OCI-LY3 (cell line): ENCODE results near the gene PUDP.

Experiments
- H2AFZ ChIP-seq: fragments of 200-600, 300-600 bp; shearing (Covaris generic); 2 replicates; pipeline ENCODE4 v1.6.0; 2014; ENCODE audit warnings: antibody characterized with exemption, low read depth, low read length
- H3K27ac ChIP-seq: fragments of 200-600, 300-600 bp; sonication (generic); 2 replicates; pipeline ENCODE4 v1.5.1; 2014; ENCODE audit warnings: mild to moderate bottlenecking, low read length, moderate library complexity, mixed read lengths
- H3K27me3 ChIP-seq: fragments of 200-600, 300-600 bp; sonication (generic); 2 replicates; pipeline ENCODE4 v1.6.1; 2014; ENCODE audit warnings: low read depth, low read length, mixed read lengths
- H3K36me3 ChIP-seq: fragments of 200-600, 300-600 bp; sonication (generic); replicated peaks from 2 replicates; pipeline ENCODE3; 2014; ENCODE audit warnings: low read depth, low read length, mixed read lengths
- H3K4me1 ChIP-seq: fragments of 300-600, 200-600 bp; sonication (generic); 2 replicates; pipeline ENCODE4 v1.6.1; 2014; ENCODE audit warnings: low read length, mixed read lengths
- H3K4me2 ChIP-seq: fragments of 200-600, 300-600 bp; sonication (generic); 2 replicates; pipeline ENCODE4 v1.6.1; 2014; ENCODE audit warnings: low read length, mixed read lengths
- H3K4me3 ChIP-seq: fragments of 300-600, 200-600 bp; sonication (generic); 2 replicates; pipeline ENCODE4 v1.5.1; 2014; ENCODE audit warnings: antibody characterized with exemption, mild to moderate bottlenecking, low read length, moderate library complexity
- H3K79me2 ChIP-seq: fragments of 300-600, 200-600 bp; shearing (Covaris generic); 2 replicates; pipeline ENCODE4 v1.6.1; 2014; ENCODE audit warnings: mild to moderate bottlenecking, low read length, mixed read lengths
- H3K9ac ChIP-seq: fragments of 300-600, 200-600 bp; shearing (Covaris generic); 2 replicates; pipeline ENCODE4 v1.6.0; 2014; ENCODE audit warnings: mild to moderate bottlenecking, low read length, moderate library complexity
- H3K9me3 ChIP-seq: fragments of 200-600, 300-600 bp; shearing (Covaris generic); 2 replicates; pipeline ENCODE4 v1.6.1; 2014; ENCODE audit warnings: low read length, mixed read lengths; ENCODE audit not compliant: insufficient read depth
- H4K20me1 ChIP-seq: fragments of 200-600, 300-600 bp; sonication (generic); 2 replicates; pipeline ENCODE4 v1.6.1; 2016; ENCODE audit warnings: low read length, mixed read lengths; ENCODE audit not compliant: insufficient read depth
- CTCF ChIP-seq: fragments of 200-600, 300-600 bp; sonication (generic); IDR thresholded peaks from 2 replicates; pipeline ENCODE4 v1.5.1; 2014; ENCODE audit warnings: antibody characterized with exemption, low read length, low read depth
- EZH2phosphoT487 ChIP-seq: fragments of 200-600 bp; shearing (Covaris generic); IDR thresholded peaks from 2 replicates; pipeline ENCODE4 v1.6.1; 2018; ENCODE audit warnings: antibody characterized with exemption, mixed run types, low read depth

PUDP gene

DNA sequence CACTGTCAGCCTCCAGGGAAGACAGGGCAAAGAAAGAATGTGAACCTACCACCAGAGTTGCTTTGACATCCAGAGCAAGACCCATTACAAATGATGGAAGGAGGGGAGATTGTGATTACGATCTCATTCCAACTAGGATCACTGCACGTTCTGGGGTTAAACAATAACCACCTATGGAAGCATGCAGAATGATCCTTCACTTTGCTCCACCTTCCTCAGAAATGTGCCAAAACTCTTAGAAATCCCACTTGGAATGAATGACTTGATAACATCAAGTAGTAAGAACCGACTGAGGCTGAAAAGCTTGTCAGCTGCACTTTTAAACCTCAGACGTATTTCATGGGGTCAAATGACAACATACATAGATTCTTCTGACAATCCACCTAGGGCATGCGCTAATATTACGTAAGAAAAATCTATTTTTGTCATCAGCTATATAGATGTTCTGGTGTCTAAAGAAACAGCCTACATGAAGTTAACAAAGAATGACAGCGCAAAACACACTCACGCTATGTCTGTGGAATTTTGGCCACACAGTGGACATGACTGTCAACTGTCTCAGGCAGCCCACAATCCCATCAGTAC is 3.9 kb downstream of the PUDP start:
- Histone ChIP-seq H4K20me1 (no peaks in the 10 kb centered on the region), H3K4me3 (no peak overlapping the region), H3K9ac (no peak overlapping the region), H3K27me3 (no peaks in the 10 kb centered on the region), H3K9me3 (no peaks in the 10 kb centered on the region), H3K4me1 (peaks cover 13% of the 10 kb centered on the region), H2AFZ (no peak overlapping the region), H3K79me2 (peaks cover 62% of the 10 kb centered on the region), H3K4me2 (no peak overlapping the region), H3K27ac (no peak overlapping the region), H3K36me3 (no peaks in the 10 kb centered on the region)
- TF ChIP-seq EZH2phosphoT487 = no peak
- TF ChIP-seq CTCF = no peak

DNA sequence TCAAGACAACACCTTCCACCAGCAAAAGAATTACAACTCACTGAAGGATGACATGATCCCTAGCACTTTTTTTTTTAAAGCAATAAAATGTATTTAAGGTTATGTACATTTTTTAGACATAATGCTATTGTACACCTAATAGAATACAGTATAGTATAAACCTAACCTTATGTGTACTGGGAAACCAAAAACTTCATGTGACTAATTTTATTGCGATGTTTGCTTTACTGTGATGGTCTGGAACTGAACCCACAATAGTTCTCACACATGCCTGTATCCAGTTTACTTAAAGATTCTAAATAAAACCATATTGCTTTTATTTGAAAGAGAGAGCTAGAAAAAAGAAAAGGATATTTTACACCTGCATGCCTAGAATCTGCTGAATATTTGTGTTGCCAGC is 4.9 kb downstream of the PUDP start:
- H3K9ac ChIP-seq = no peak overlapping the region
- H3K4me3 ChIP-seq = no peak overlapping the region
- no peaks in the 10 kb centered on the region for H3K36me3 ChIP-seq
- H3K27ac ChIP-seq = no peak overlapping the region
- no peak for TF ChIP-seq CTCF
- TF ChIP-seq EZH2phosphoT487 = no peak
- no peak overlapping the region for H2AFZ ChIP-seq
- H3K9me3 ChIP-seq = no peaks in the 10 kb centered on the region
- H3K27me3 ChIP-seq = no peaks in the 10 kb centered on the region
- no peak overlapping the region for H3K4me2 ChIP-seq
- peaks cover 8% of the 10 kb centered on the region for H3K4me1 ChIP-seq
- H3K79me2 ChIP-seq = peaks cover 62% of the 10 kb centered on the region
- no peaks in the 10 kb centered on the region for H4K20me1 ChIP-seq

- H3K4me1 ChIP-seq = no peaks in the 10 kb centered on the region
- no peaks in the 10 kb centered on the region for H3K36me3 ChIP-seq
- no peaks in the 10 kb centered on the region for H3K27me3 ChIP-seq
- H3K9me3 ChIP-seq = no peaks in the 10 kb centered on the region
- TF ChIP-seq EZH2phosphoT487 (no peak), CTCF (no peak)
- H3K27ac ChIP-seq = no peak overlapping the region
- H3K4me3 ChIP-seq = no peak overlapping the region
- no peak overlapping the region for H2AFZ ChIP-seq
- no peaks in the 10 kb centered on the region for H4K20me1 ChIP-seq
- H3K79me2 ChIP-seq = peaks cover 40% of the 10 kb centered on the region
- no peak overlapping the region for H3K9ac ChIP-seq
- no peak overlapping the region for H3K4me2 ChIP-seq
Measured at GRCh38 chrX:7139202-7140081, 8.5 kb downstream of the PUDP start.

DNA sequence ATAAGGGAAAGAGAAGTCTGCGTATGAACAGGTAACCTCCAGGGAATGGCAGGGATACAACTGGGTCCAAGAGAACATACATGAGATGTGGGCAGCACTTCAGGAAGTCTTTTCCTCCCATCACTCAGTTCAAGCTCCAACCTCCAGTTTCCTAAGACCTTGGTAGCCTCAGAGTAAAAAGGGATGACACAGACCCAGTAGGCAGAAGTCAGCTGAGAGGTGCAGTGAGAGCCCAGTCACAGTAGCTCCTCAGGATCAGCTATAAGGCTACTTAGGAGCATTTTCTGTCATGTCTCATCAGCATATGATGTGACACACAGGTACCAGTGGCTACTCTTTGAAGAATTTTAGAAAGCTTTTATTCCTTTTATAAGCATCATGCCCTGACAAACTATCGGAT is 13.0 kb downstream of the PUDP start:
- TF ChIP-seq EZH2phosphoT487 = no peak
- Histone ChIP-seq H3K4me1 (no peaks in the 10 kb centered on the region), H4K20me1 (peaks cover 11% of the 10 kb centered on the region), H3K36me3 (no peaks in the 10 kb centered on the region), H2AFZ (no peak overlapping the region), H3K79me2 (peaks cover 47% of the 10 kb centered on the region), H3K4me3 (no peak overlapping the region), H3K27ac (no peak overlapping the region), H3K9ac (no peak overlapping the region), H3K27me3 (no peaks in the 10 kb centered on the region), H3K9me3 (no peaks in the 10 kb centered on the region), H3K4me2 (no peak overlapping the region)
